ENCODE results near the gene KRTAP24-1.

- TF ChIP-seq, protein P1, sequence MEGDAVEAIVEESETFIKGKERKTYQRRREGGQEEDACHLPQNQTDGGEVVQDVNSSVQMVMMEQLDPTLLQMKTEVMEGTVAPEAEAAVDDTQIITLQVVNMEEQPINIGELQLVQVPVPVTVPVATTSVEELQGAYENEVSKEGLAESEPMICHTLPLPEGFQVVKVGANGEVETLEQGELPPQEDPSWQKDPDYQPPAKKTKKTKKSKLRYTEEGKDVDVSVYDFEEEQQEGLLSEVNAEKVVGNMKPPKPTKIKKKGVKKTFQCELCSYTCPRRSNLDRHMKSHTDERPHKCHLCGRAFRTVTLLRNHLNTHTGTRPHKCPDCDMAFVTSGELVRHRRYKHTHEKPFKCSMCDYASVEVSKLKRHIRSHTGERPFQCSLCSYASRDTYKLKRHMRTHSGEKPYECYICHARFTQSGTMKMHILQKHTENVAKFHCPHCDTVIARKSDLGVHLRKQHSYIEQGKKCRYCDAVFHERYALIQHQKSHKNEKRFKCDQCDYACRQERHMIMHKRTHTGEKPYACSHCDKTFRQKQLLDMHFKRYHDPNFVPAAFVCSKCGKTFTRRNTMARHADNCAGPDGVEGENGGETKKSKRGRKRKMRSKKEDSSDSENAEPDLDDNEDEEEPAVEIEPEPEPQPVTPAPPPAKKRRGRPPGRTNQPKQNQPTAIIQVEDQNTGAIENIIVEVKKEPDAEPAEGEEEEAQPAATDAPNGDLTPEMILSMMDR (IDR thresholded peaks at IDR 0.05): no peak
- TF ChIP-seq POLR2A (IDR thresholded peaks at IDR 0.05): no peak
These were observed 11.6 kb downstream of the KRTAP24-1 start for GRCh38 chr21:30271156-30271555.

Data from lower leg skin (tissue), 3 donors.